Right hindlimb (tissue), 1 donor: ENCODE results near the gene ZMIZ1.

Experiments used
- DNase-seq: peaks from one replicate; pipeline ENCODE4 v3.0.0-alpha.2; 2018

Gene ZMIZ1

GRCh38 chr10:79084012-79084971 lies 15.5 kb downstream of the ZMIZ1 start:
- peak; percentile 80 for DNase-seq

GRCh38 chr10:79084972-79085597 lies 16.3 kb downstream of the ZMIZ1 start:
- no peak for DNase-seq

- no peak for DNase-seq
Measured at GRCh38 chr10:79086822-79087221, 18.1 kb downstream of the ZMIZ1 start.

GRCh38 chr10:79087721-79088120 lies 19.0 kb downstream of the ZMIZ1 start:
- no peak for DNase-seq

GRCh38 chr10:79088176-79088575 lies 19.4 kb downstream of the ZMIZ1 start:
- DNase-seq: no peak

GRCh38 chr10:79088613-79089355 lies 20.0 kb downstream of the ZMIZ1 start:
- DNase-seq: no peak

GRCh38 chr10:79089632-79090031 lies 20.9 kb downstream of the ZMIZ1 start:
- no peak for DNase-seq

GRCh38 chr10:79090134-79090803 lies 21.5 kb downstream of the ZMIZ1 start:
- no peak for DNase-seq

GRCh38 chr10:79092292-79092896 lies 23.6 kb downstream of the ZMIZ1 start:
- DNase-seq: no peak

GRCh38 chr10:79093658-79094411 lies 25.1 kb downstream of the ZMIZ1 start:
- DNase-seq: no peak

- DNase-seq: no peak
Measured at GRCh38 chr10:79094412-79095175, 25.8 kb downstream of the ZMIZ1 start.

GRCh38 chr10:79095316-79095715 lies 26.6 kb downstream of the ZMIZ1 start:
- DNase-seq: no peak

GRCh38 chr10:79096514-79096913 lies 27.7 kb downstream of the ZMIZ1 start:
- no peak for DNase-seq

GRCh38 chr10:79097021-79097872 lies 28.5 kb downstream of the ZMIZ1 start:
- DNase-seq: no peak

GRCh38 chr10:79098061-79098460 lies 29.3 kb downstream of the ZMIZ1 start:
- DNase-seq: no peak

- DNase-seq: no peak
Measured at GRCh38 chr10:79098596-79099015, 29.8 kb downstream of the ZMIZ1 start.

GRCh38 chr10:79099898-79100448 lies 31.2 kb downstream of the ZMIZ1 start:
- DNase-seq: no peak

GRCh38 chr10:79100771-79101170 lies 32.0 kb downstream of the ZMIZ1 start:
- DNase-seq: no peak
